UCSD-AML1 (cell line): Measurements from ENCODE around the gene FHAD1.
"Not testable (repeated sequence)": the region's sequence is repeated elsewhere in the genome, so short reads cannot be mapped to it uniquely, and the experiment has no call there.

Source experiments
- DNase-seq: peaks from one replicate; lab custom pipeline; 2025; ENCODE audit not compliant: unreplicated experiment; lab: John Stamatoyannopoulos, UW

The FHAD1 gene

DNA sequence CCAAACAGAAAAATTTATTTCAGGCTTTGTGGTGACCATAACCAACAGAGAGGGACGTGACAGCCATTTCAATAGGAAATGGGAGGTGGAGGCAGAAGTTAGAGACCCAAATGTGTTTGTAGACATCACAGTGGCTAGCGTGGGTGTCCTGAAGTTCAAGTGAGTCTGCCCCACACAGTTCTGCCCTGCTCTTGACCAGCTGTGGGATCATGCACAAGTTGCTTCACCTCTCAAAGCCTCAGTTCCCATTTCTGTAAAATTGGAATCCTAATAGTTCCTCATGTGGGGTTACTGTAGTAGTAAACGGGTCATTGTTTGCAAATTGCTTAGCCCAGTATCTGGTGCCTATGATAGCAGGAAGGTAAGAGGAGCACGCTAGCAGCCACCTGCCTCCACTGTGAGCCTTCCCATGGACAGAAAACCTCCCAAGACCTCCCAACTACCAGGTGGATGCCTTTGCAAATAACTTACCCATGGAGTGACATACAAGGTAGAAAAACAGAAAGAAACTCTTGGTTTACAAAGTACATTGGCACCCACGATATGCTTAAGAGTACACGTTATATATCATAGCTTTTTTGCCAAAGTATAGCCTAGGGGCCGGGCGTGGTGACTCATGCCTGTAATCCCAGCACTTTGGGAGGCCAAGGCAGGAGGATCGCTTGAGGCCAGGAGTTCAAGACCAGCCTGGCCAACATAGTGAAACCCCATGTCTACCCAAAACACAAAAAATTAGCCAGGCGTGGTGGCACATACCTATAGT is 29.1 kb downstream of the FHAD1 start:
- no peak for DNase-seq

DNA sequence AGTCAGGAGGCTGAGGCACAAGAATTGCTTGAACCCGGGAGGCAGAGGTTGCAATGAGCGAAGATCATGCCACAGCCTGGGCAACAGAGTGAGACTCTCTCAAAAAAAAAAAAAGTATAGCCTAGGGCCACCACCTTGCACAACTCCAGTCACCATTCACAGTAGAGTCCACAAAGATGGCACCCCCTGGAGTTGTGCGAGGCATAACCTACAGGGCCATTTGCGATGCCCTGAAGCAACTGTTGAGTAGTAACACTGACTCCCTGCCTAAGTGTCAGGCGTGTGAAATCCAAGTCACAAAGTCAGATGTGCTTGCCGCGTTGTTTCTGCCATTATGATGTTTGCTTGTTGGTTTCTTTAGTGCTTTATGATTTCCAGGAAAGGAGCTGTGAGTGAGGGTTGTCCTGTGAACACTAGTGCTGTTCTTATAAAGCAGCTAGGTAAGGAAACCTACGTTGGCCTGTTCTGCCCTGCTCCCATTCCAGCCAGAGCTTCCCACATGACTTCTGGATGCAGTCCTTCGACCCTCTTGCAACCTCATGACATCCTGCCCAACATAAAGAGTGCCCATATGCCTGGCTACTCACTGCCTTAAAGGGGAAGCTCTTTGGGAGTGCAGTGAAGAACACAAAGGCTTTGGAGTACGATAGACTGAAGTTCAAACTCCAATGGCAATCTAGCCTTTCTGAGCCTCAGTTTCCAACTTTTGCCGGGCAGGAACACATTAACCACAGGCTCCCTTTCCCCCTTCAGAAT is 29.8 kb downstream of the FHAD1 start:
- DNase-seq, result no peak

DNA sequence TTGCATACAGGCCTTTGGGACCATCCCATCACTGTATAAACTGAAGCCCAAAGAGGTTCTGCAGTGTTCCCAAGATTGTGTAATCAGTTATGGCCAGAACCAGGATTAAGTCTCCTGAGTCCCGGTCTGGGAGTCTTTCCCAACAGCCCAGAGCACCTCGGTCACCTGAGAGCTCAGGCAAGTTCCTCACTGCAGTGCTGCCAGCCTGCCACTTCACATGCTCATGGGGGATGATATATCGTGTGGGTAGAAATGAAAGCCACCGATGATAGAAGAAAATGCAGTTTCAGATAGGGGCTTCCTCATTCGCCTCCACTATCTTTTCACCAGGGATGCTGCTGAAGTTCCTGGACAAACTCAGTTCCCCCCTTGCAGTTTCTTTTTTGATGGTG is 30.4 kb downstream of the FHAD1 start:
- DNase-seq, result no peak

DNA sequence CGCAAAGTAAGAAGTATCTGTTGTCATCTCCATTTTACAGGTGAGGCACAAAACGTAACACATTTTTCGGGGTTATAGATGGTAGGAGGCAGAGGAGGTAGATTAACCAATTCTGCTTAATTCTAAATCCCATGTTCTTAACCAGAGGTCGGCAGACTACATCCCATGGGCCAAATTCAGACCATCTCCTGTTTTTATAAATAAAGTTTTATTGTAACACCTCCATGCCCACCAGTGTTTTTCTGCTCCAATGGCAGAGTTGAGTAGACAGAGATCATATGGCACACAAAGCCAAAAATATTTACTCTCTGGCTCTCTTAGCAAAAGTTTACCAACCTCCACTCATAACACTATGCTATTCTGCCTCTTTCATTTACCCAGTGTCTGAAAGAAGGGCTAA is 30.9 kb downstream of the FHAD1 start:
- no peak for DNase-seq

DNA sequence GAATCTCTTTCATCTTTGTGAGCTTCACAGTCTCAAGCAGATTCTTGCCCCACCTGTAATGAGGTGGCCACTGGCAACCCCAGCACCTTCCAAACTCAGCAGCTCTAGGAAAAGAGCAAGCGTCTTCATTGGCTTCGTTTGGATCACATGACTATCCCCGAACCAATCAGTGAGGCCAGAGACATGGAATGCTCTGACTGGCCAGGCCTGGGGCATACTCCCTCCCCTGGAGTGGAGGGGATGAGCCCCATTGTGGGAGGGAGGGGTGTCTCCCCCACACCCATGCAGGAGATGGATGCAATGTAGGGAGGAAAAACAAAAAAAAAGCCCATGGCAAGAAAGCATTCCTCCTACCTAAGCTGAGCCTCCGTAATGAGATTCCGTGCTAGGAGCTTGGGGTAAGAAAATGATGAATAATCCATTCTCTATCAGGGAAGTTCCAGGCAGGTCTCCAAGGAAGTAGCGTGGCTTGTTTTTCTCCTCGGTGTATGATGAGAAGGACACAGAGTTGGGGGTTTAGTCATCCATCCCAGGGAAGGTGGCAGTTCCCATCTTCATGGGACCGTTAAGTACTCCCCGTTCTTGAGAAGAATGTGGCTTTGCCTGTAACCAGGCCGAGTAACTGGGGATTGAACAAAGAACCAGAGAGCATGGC is 32.7 kb downstream of the FHAD1 start:
- DNase-seq, result no peak

DNA sequence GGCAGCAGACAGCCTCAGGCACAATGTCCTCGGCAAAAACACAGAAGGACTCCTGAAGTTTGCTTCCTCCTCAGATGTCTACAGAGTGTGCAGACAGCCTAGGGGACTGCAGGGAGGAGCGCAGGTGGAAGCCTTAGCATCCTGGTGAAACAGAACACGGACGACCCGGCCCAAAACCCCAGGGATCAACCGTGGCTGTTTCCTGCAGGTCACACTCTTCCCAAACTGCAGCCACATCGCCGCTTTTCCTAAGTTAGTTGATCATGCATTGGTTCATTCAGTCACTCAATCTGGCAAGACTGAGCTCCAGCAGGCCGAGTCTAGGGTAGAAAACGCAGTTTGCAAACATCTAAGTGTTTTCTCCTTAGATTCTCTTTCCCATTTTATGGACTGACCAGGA is 33.4 kb downstream of the FHAD1 start:
- no peak for DNase-seq

DNA sequence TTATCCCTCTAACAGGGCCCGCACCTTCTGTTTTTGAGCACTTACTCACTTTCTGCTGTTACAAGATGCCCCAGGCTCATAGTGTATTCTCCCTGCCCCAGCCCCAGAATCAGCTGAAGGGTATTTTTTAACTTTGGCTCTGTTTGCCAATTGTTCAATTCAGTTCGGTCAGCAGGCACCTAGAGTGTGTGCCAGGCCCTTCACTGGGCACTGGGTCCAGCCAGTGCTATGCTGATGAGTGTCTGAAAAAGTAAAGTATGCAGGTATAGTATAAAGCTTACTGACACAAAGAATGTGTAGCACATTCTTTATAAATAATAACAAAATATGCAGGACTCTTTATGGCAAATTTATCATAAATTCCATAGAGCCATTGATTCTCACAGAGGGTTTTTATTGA is 35.0 kb downstream of the FHAD1 start:
- no peak for DNase-seq

DNA sequence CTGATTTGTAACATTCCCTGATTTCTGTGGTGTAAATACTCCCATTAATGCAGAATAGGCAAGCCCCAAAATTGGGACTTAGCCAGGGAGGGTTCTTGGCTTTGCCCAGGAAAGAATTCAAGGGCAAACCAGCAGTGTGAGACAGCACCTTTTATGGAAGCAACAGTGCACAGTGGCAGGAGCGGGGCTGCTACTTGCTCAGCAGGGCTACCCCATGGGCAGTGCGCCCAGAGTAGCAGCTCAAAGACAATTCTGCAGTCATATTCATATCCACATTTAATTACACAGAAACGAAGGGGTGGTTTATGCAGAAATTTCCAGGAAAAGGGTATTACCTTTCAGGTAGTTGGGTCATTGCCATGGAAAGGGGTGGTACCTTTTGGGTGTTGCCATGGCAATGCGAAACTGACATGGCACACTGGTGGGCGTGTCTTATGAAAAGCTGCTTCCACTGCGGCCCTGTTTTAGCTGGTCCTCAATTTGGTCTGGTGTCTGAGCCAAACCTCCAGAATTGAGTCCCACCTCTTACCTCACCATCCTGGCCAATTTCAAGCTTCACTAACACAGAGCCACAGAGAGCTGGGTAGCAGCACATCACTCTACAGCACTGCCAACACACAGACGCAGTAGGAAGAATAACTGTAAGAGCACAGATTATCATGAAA is 35.9 kb downstream of the FHAD1 start:
- DNase-seq, result no peak

DNA sequence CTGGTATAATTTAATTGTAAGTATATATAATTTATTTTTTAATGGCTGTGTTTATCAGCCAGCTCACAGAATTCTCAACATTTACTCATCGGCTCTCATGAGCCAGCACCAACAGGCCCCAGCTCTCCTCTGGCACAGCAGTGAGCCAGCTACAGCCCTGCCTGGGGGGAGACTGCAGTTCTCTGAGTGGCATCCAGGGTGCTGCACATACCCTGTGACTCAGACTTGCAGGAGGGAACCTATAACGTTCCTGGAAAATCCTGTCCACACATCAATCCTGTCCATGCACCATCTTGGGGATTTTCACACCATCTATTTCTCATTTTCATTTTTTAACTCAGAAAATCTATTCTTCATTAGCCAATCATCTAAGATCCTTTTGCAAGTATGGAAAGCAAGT is 36.5 kb downstream of the FHAD1 start:
- no peak for DNase-seq

DNA sequence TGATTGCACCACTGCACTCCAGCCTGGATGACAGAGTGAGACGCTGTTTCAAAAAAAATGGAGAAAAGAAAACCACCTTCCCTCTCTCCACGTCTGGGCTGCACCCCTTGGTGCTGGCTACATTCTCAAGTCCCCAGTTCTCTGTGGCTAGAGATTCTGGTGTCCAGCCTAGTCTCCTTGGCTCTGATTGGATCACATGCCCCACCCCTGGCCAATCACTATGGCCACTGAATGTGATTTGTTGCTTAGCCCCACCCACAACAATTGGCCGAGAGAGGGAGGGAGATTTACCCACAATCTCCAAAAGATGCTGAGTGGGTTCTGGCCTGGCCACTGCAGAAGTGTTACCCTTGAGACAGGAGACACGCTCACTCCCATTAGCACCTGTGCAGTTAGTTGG is 39.4 kb downstream of the FHAD1 start:
- no peak for DNase-seq

DNA sequence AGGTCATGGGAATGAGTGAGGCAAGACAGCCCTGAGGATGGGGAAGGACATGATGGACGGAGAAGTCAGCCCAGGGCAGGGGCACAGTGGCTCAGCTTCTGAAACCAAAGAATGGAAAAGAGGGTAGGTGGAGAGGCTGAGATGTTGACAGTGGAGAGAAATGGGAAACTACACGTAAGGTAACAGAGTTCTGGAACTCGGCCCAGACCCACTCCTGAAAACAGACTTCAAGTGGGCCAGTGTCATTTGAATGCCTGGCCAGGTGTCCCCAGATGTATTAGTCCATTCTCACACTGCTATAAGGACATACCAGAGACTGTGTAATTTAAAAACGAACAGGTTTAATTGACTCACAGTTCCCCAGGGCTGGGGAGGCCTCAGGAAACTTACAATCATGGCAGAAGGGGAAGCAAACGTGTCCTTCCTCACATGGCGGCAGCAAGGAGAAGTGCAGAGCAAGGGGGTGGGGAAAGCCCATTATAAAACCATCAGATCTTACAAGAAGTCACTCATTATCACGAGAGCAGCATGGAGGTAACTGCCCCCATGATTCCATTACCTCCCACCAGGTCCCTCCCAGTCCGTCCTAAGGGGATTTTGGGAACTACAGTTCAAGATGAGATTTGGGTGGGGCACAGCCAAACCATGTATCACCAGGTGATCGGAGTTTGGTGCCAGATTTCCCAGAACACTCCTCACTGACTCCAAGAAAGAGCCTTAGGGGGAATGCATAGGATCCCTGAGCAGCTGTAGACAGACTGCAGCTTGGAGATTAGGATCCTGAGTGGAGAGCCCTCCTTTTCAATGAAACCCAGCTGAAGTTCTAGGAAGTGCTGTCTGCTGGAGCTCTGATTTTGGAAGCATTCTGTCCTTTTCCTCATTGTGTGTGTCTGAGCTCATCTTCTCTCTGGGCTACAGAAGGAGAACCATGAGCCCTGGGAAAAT is 40.3 kb downstream of the FHAD1 start:
- no peak for DNase-seq

DNA sequence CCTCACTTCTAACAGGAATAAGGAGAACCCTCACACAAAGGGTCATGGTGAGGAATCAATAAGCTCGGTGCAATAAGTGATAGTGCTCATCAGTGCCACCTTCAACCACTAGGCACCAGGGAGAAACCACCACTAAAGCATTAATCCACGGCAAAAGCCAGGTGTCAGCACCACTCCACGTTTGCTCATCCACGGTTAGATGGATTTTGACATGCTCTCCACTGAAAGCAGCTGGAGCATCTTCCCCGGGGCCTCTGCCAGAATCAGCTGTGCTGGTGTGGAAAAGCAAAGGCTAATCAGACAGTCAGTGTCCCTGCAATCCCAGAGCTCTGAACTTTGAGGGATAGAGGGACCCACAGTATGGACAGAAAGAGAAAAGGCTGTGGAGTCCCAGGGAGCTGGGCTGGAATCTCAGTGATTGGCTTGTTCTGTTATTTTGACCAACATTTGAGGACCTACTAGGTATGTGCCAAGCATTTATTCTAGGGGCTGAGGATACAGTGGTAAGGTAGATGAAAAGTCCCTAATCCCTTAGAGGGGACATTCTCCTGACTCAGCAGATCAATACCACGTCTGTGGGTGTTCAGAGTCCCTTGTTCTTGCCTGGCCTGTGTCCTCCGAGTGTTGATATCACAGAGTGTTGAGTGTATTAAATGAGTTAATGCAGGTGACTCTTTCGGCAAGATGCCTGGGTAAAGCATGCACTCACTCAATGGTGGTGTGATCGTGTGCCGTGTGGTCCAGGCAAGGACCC is 41.3 kb downstream of the FHAD1 start:
- no peak for DNase-seq

DNA sequence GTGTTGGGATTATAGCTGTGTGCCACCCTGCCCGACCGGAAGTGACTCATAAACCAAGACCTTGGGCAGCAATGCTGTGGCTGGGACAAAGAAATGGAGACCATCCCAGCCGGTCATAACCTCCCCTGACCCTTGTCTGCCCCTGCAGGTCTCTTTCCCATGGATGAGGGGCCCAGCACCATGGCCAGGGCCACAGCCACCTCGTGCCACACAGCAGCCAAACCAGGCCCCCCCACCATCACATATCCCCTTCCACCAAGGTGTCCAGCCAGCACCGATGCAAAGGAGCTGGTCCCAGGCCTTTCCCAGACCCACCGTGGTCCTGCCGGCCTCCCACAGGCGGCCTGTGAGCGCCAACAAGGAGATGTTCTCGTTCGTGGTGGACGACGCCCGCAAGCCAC is 42.2 kb downstream of the FHAD1 start:
- no peak for DNase-seq

DNA sequence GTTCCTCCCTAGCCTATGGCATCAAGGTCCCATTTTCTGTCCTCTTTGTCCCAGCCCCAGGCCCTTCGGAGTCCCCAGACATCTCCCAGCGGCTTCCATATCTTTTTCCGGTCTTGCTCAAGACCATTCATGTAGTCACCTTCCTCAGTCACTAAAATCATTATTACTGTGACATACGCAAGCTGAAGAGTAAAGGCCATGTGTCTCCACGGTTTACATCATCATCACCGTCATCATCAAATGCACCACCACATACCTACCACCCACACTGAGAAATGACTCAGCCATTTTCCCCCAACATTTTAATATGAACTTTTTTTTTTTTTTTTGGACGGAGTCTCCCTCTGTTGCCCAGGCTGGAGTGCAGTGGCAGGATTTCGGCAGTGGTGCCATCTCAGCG is 43.4 kb downstream of the FHAD1 start:
- no peak for DNase-seq

DNA sequence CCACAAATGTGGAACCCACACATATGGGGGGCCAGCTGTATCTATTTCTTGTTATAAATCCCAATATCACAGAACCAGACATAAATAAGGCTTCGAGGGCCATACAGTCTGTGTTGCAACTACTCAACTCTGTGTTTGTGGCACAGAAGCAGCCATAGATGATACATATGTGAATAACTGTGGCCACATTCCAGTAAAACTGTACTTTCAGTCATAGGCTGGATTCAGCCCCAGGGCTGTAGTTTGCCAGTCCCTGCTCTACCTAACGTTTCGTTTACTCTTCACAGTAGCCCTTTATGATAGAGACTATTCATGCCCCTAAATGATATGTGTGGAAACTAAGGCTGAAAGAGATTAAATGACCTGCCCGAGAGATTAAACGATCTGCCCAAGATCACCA is 48.7 kb downstream of the FHAD1 start:
- DNase-seq, result no peak

DNA sequence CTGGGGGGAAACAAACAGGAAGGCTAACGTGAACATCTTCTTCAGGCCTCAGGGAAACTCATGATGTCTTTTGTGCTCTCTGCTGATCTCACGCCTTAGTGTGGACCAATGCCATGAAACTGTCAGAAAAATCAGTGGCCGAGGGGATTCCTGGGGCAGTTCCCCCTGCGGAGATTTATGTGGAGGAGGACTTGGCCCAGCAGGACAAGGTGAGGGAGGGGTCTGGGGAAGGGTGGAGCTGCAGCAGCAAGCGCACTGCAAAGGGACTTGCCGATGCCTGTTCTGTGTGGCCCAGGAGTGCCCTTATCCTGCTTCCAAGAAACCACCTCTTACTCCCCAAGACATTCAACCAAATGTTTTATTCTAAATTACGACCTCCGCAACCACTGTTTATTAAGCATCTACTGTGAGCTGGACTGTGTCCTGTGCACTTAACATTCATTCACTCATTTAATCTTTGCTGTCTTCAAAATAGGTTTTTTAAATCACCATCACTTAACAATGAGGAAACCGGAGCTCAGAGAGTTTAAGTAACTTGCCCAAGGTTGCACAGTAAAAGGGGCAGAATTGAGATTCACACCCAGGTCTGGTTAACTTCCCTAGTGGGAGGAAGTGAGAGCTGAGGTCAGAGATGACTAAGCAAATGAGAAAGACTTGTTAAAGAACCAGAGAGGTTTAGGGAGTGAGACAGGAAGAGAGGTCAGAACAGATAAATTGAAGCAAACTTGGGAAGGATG is 49.7 kb downstream of the FHAD1 start:
- no peak for DNase-seq

DNA sequence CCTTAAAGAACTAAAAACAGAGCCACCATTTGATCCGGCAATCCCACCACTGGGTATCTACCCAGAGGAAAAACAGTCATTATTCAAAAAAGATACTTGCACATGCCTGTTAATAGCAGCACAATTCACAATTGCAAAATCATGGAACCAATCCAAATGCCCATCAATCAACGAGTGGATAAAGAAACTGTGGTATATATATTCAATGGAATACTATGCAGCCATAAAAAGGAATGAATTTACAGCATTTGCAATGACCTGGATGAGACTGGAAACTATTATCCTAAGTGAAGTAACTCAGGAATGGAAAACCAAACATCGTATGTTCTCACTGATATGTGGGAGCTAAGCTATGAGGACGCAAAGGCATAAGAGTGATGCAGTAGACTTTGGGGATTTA is 51.0 kb downstream of the FHAD1 start:
- DNase-seq, result not testable (repeated sequence)

DNA sequence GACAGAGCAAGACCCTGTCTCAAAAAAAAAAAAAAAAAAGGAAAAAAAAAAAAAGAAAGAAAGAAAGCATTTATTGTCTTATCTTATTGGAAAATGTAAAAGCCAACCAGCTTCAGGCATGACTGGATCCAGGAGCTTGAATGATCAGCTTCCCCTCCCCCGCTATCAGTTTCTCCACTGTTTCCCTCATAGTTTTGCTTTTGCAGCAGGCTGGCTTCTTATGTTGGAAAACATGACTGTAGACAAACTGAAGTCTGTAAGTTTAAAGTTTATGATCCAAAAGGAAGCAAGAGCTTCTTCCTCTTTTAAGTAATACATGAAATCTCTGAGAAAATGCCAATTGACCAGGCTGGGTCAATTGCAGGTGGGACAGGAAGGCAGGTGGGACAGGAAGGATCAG is 52.2 kb downstream of the FHAD1 start:
- no peak for DNase-seq

DNA sequence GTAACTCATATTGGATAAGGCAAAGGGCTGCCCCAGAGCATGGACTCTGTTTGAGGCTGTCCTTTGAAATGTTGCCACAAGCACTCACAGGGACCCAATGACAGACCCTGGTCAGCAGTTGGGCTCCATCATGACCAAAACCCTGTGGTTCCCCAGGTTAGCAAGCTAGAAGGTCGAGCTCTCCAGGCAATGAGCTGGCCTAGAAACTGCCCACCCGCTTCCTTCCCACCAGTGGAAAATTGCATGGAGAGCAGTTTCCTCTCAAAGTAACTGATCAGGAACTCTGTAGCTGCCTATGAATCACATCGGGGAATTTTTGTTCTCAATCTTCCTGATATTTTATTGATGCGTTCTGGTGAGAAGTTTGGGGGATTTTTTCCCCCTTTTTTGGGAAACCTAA is 52.8 kb downstream of the FHAD1 start:
- no peak for DNase-seq
